ENCODE results near the gene S1PR5. TPM values are rescaled to one million over a fixed set of nuclear protein-coding genes. Genes with fewer than 3 reads are reported as not detected.

Gene S1PR5
- total and polyA plus RNA-seq, 9 of the 15 experiments (the other 6 are each of a cell fraction or from before 2014, with no cell fraction given): 0.03 to 0.54 (median 0.35) TPM; not detected in 4

DNA sequence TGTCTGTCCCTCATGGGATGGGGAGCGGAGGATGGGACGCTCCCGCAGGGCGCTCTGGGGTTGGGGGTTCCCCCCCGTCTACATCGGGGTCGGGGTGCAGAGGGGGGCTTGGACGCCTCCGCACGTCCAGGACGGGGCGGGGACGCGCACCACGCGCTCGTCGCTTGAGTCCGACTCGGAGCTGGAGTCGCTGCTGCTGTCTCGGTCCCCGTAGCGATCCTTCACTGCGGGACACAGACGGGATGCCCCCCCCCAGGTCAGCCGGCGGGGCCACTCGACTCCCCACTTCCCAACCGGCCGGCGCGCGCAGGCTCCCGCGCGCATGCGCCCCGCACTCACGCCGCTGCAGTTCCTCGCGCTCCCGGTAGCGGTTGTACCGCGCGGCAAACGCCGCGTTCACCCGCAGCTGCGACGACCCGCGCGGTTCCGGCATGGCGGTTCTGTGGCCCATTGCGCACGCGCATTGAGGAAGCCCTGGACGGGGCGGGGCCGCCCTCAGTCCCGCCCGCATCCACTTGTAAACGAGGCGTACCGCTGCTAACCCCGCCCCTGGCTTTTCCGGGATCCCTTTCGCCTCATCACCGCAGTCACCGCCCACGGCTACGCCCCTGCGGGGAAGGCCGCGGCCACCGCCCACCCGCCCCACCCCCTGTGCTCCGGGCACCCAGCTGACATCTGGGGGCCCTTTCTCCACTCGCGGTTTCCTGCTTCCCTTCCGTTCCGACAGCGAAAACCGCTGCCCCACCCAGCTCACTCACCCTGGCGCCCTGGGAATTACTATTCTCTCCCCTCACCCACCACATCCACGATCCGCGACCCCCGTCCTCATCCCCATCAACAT, 48.5 kb upstream of the S1PR5 start, which contains the start of gene KRI1 (continued):
- TF ChIP-seq ERF (CRISPR knock-in tag; IDR thresholded peaks at IDR 0.05) (peak; percentile 29; the same call in 1 of the 2 replicates), MYNN (IDR thresholded peaks at IDR 0.05) (no peak), MYNN (CRISPR knock-in tag; IDR thresholded peaks at IDR 0.05) (no peak), TEAD2 (tag; IDR thresholded peaks at IDR 0.05) (no peak), CBX3 (IDR thresholded peaks at IDR 0.05; ENCODE audit: borderline replicate concordance in 1 of 2, low read length in 2 of 2) (peak in 1 of 2 experiments; percentile 94; a peak in 2 of 3 replicates), RFX5 (IDR thresholded peaks at IDR 0.05; ENCODE audit: low read depth, low read length) (no peak)
- TF ChIP-seq, protein P1, sequence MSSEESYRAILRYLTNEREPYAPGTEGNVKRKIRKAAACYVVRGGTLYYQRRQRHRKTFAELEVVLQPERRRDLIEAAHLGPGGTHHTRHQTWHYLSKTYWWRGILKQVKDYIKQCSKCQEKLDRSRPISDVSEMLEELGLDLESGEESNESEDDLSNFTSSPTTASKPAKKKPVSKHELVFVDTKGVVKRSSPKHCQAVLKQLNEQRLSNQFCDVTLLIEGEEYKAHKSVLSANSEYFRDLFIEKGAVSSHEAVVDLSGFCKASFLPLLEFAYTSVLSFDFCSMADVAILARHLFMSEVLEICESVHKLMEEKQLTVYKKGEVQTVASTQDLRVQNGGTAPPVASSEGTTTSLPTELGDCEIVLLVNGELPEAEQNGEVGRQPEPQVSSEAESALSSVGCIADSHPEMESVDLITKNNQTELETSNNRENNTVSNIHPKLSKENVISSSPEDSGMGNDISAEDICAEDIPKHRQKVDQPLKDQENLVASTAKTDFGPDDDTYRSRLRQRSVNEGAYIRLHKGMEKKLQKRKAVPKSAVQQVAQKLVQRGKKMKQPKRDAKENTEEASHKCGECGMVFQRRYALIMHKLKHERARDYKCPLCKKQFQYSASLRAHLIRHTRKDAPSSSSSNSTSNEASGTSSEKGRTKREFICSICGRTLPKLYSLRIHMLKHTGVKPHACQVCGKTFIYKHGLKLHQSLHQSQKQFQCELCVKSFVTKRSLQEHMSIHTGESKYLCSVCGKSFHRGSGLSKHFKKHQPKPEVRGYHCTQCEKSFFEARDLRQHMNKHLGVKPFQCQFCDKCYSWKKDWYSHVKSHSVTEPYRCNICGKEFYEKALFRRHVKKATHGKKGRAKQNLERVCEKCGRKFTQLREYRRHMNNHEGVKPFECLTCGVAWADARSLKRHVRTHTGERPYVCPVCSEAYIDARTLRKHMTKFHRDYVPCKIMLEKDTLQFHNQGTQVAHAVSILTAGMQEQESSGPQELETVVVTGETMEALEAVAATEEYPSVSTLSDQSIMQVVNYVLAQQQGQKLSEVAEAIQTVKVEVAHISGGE (CRISPR knock-in tag; IDR thresholded peaks at IDR 0.05): peak in 2 of 3 experiments; percentile 51 to 92; a peak in 3 of 6 replicates
- TF ChIP-seq, protein P2, sequence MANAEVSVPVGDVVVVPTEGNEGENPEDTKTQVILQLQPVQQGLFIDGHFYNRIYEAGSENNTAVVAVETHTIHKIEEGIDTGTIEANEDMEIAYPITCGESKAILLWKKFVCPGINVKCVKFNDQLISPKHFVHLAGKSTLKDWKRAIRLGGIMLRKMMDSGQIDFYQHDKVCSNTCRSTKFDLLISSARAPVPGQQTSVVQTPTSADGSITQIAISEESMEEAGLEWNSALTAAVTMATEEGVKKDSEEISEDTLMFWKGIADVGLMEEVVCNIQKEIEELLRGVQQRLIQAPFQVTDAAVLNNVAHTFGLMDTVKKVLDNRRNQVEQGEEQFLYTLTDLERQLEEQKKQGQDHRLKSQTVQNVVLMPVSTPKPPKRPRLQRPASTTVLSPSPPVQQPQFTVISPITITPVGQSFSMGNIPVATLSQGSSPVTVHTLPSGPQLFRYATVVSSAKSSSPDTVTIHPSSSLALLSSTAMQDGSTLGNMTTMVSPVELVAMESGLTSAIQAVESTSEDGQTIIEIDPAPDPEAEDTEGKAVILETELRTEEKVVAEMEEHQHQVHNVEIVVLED (CRISPR knock-in tag; IDR thresholded peaks at IDR 0.05): peak; percentile 72
- TF ChIP-seq, protein P3, sequence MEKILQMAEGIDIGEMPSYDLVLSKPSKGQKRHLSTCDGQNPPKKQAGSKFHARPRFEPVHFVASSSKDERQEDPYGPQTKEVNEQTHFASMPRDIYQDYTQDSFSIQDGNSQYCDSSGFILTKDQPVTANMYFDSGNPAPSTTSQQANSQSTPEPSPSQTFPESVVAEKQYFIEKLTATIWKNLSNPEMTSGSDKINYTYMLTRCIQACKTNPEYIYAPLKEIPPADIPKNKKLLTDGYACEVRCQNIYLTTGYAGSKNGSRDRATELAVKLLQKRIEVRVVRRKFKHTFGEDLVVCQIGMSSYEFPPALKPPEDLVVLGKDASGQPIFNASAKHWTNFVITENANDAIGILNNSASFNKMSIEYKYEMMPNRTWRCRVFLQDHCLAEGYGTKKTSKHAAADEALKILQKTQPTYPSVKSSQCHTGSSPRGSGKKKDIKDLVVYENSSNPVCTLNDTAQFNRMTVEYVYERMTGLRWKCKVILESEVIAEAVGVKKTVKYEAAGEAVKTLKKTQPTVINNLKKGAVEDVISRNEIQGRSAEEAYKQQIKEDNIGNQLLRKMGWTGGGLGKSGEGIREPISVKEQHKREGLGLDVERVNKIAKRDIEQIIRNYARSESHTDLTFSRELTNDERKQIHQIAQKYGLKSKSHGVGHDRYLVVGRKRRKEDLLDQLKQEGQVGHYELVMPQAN (IDR thresholded peaks at IDR 0.05; ENCODE audit: borderline replicate concordance): peak; percentile 62
- TF ChIP-seq, protein P4, sequence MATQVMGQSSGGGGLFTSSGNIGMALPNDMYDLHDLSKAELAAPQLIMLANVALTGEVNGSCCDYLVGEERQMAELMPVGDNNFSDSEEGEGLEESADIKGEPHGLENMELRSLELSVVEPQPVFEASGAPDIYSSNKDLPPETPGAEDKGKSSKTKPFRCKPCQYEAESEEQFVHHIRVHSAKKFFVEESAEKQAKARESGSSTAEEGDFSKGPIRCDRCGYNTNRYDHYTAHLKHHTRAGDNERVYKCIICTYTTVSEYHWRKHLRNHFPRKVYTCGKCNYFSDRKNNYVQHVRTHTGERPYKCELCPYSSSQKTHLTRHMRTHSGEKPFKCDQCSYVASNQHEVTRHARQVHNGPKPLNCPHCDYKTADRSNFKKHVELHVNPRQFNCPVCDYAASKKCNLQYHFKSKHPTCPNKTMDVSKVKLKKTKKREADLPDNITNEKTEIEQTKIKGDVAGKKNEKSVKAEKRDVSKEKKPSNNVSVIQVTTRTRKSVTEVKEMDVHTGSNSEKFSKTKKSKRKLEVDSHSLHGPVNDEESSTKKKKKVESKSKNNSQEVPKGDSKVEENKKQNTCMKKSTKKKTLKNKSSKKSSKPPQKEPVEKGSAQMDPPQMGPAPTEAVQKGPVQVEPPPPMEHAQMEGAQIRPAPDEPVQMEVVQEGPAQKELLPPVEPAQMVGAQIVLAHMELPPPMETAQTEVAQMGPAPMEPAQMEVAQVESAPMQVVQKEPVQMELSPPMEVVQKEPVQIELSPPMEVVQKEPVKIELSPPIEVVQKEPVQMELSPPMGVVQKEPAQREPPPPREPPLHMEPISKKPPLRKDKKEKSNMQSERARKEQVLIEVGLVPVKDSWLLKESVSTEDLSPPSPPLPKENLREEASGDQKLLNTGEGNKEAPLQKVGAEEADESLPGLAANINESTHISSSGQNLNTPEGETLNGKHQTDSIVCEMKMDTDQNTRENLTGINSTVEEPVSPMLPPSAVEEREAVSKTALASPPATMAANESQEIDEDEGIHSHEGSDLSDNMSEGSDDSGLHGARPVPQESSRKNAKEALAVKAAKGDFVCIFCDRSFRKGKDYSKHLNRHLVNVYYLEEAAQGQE (IDR thresholded peaks at IDR 0.05; ENCODE audit: borderline replicate concordance): no peak
- TF ChIP-seq, protein P4 (CRISPR knock-in tag; IDR thresholded peaks at IDR 0.05; ENCODE audit: low read depth): no peak

Measured in K562 (cell line).